ENCODE data around the gene CACUL1.
"Not testable (repeated sequence)": the region's sequence is repeated elsewhere in the genome, so short reads cannot be mapped to it uniquely, and the experiment has no call there.

Gene CACUL1

GRCh38 chr10:118645294-118645693, 109.5 kb downstream of the CACUL1 start:
- not testable (repeated sequence) for H3K4me3 ChIP-seq (ENCODE audit: low read length); H3K9me3 ChIP-seq (ENCODE audit: control insufficient read depth, low read length); H3K9ac ChIP-seq (ENCODE audit: low read length); H3K27me3 ChIP-seq (ENCODE audit: control insufficient read depth, insufficient read depth, low read length); H3K4me1 ChIP-seq (ENCODE audit: control insufficient read depth, insufficient read depth, low read length); H3K36me3 ChIP-seq (ENCODE audit: control insufficient read depth, insufficient read depth, low read length)

DNA sequence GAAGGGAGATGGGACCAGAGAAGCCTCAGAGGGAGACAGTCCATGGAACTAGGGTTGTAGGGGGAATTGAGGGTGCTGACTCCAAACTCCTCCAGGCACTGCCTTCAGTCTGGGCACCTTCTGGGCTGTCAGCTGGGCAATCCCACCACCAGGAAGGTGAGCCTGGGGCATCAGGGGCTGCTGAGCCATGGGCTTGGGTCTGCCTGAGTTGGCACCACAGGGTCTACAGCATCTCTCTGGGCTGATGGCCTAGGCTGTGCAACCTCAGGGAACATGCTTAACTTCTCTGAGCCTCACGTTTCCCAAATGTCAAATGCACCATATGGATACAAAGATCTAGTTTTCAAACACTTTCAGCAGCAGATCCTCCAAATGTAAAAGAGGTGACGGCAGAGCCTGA, 112.5 kb downstream of the CACUL1 start:
- Histone ChIP-seq H3K9ac (ENCODE audit: low read length) (no peak overlapping the region), H3K4me1 (ENCODE audit: control insufficient read depth, insufficient read depth, low read length) (no peaks in the 10 kb centered on the region), H3K4me3 (ENCODE audit: low read length) (no peak overlapping the region), H3K9me3 (ENCODE audit: control insufficient read depth, low read length) (no peaks in the 10 kb centered on the region), H3K27me3 (ENCODE audit: control insufficient read depth, insufficient read depth, low read length) (no peaks in the 10 kb centered on the region), H3K36me3 (ENCODE audit: control insufficient read depth, insufficient read depth, low read length) (no peaks in the 10 kb centered on the region)

DNA sequence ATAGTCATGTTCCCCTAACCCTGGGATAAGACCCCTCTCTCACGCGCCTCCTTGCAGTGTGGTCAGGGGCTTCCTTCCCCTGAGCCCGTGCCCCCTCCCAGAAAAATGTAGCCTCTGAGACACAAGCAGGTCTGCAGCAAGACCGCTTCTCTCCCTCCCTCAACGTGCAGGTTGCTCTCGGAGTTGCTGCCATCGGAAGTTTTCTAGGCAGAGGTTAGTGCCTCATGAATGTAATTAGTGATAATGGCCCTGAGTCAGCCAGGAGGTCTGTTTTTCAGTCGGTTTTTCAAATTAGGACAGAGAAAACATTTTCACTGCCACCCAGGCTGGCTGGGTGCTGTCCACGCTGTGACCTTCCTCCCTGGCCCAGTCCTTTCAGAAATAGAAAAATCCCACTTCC, 116.1 kb downstream of the CACUL1 start:
- Histone ChIP-seq H3K9me3 (ENCODE audit: control insufficient read depth, low read length) (no peaks in the 10 kb centered on the region), H3K36me3 (ENCODE audit: control insufficient read depth, insufficient read depth, low read length) (no peaks in the 10 kb centered on the region), H3K4me1 (ENCODE audit: control insufficient read depth, insufficient read depth, low read length) (no peaks in the 10 kb centered on the region), H3K4me3 (ENCODE audit: low read length) (no peak overlapping the region), H3K9ac (ENCODE audit: low read length) (no peak overlapping the region), H3K27me3 (ENCODE audit: control insufficient read depth, insufficient read depth, low read length) (no peaks in the 10 kb centered on the region)

- Histone ChIP-seq H3K9ac (ENCODE audit: low read length) (no peak overlapping the region), H3K9me3 (ENCODE audit: control insufficient read depth, low read length) (no peaks in the 10 kb centered on the region), H3K4me3 (ENCODE audit: low read length) (no peak overlapping the region), H3K36me3 (ENCODE audit: control insufficient read depth, insufficient read depth, low read length) (no peaks in the 10 kb centered on the region), H3K4me1 (ENCODE audit: control insufficient read depth, insufficient read depth, low read length) (no peaks in the 10 kb centered on the region), H3K27me3 (ENCODE audit: control insufficient read depth, insufficient read depth, low read length) (no peaks in the 10 kb centered on the region)
Observed at GRCh38 chr10:118635674-118636402, 118.9 kb downstream of the CACUL1 start.

DNA sequence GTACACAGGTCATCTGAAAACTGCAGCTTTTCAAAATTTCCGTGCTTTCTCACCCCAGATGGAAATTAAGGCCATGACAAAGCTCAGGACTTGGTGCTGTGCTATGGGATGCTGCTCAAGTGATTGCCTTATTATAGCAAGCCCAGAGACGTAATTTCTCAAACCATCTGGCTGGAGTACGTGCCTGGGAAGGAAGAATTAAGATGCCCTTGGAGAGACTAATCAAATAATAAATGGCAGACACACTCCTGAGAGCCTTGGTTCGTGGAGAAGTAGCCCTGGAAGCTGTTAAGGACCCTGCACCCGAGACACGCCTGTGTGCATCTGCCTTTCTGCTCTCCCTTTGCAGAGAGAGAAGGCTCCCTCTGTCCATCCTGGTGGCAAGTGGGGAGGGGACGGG, 121.0 kb downstream of the CACUL1 start:
- Histone ChIP-seq H3K36me3 (ENCODE audit: control insufficient read depth, insufficient read depth, low read length) (no peaks in the 10 kb centered on the region), H3K27me3 (ENCODE audit: control insufficient read depth, insufficient read depth, low read length) (no peaks in the 10 kb centered on the region), H3K9me3 (ENCODE audit: control insufficient read depth, low read length) (no peaks in the 10 kb centered on the region), H3K4me1 (ENCODE audit: control insufficient read depth, insufficient read depth, low read length) (no peaks in the 10 kb centered on the region), H3K9ac (ENCODE audit: low read length) (no peak overlapping the region), H3K4me3 (ENCODE audit: low read length) (no peak overlapping the region)

- Histone ChIP-seq H3K9me3 (ENCODE audit: control insufficient read depth, low read length) (no peaks in the 10 kb centered on the region), H3K4me1 (ENCODE audit: control insufficient read depth, insufficient read depth, low read length) (no peaks in the 10 kb centered on the region), H3K4me3 (ENCODE audit: low read length) (no peak overlapping the region), H3K27me3 (ENCODE audit: control insufficient read depth, insufficient read depth, low read length) (no peaks in the 10 kb centered on the region), H3K36me3 (ENCODE audit: control insufficient read depth, insufficient read depth, low read length) (no peaks in the 10 kb centered on the region), H3K9ac (ENCODE audit: low read length) (no peak overlapping the region)
Observed at GRCh38 chr10:118629211-118629610, 125.6 kb downstream of the CACUL1 start.

GRCh38 chr10:118628397-118628796, 126.4 kb downstream of the CACUL1 start:
- Histone ChIP-seq H3K4me1 (ENCODE audit: control insufficient read depth, insufficient read depth, low read length) (no peaks in the 10 kb centered on the region), H3K4me3 (ENCODE audit: low read length) (no peak overlapping the region), H3K9ac (ENCODE audit: low read length) (no peak overlapping the region), H3K9me3 (ENCODE audit: control insufficient read depth, low read length) (no peaks in the 10 kb centered on the region), H3K27me3 (ENCODE audit: control insufficient read depth, insufficient read depth, low read length) (no peaks in the 10 kb centered on the region), H3K36me3 (ENCODE audit: control insufficient read depth, insufficient read depth, low read length) (no peaks in the 10 kb centered on the region)

DNA sequence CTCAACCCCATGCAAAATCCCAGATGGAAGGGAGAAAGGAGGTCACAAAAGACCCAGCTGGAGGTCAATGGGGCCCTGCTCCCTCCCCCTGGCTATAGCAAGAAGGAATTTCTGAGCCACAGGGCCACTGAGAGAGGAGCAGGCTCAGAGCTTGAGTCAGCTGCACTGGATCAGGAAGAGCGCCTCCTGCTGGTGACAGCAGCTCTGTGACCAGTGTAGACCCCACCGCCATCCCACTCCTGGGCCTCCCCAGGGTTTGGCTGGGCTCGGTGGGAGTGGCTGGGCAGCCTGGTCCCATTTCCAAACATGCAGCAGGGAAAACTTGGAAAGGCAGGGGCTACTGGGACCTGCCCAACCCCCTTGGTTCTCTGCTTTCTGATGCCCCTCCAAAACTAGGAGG, 127.8 kb downstream of the CACUL1 start:
- Histone ChIP-seq H3K4me1 (ENCODE audit: control insufficient read depth, insufficient read depth, low read length) (no peaks in the 10 kb centered on the region), H3K36me3 (ENCODE audit: control insufficient read depth, insufficient read depth, low read length) (no peaks in the 10 kb centered on the region), H3K27me3 (ENCODE audit: control insufficient read depth, insufficient read depth, low read length) (no peaks in the 10 kb centered on the region), H3K9ac (ENCODE audit: low read length) (no peak overlapping the region), H3K9me3 (ENCODE audit: control insufficient read depth, low read length) (no peaks in the 10 kb centered on the region), H3K4me3 (ENCODE audit: low read length) (no peak overlapping the region)
